Immature natural killer cell (primary cell): ENCODE measurements around the gene RTN4RL1. TPM values are rescaled to one million over a fixed set of nuclear protein-coding genes. Genes with fewer than 3 reads are reported as not detected.

Experiments
- DNase-seq, 3 donors: peaks; one replicate each; pipeline ENCODE4 v3.0.0; 2022; ENCODE audit warnings: mixed read lengths in 1 of 3
- H3K27ac Mint-ChIP-seq, 6 donors: one replicate each; pipeline ENCODE4 v1.8.0; 2020; ENCODE audit warnings: mixed read lengths in 6 of 6, mild to moderate bottlenecking in 5 of 6, inconsistent platforms in 4 of 6, moderate library complexity in 3 of 6
- H3K27me3 Mint-ChIP-seq, 3 donors: one replicate each; pipeline ENCODE4 v1.8.0; 2020 to 2021; ENCODE audit warnings: low read depth in 3 of 3, mild to moderate bottlenecking in 3 of 3, mixed read lengths in 3 of 3, moderate library complexity in 3 of 3, inconsistent platforms in 1 of 3
- H3K36me3 Mint-ChIP-seq, 3 donors: one replicate each; pipeline ENCODE4 v1.8.0; 2020; ENCODE audit warnings: mixed read lengths in 3 of 3, inconsistent platforms in 2 of 3, mild to moderate bottlenecking in 2 of 3
- H3K4me1 Mint-ChIP-seq, 2 donors: one replicate each; pipeline ENCODE4 v1.8.0; 2020; ENCODE audit warnings: inconsistent platforms in 2 of 2, mild to moderate bottlenecking in 2 of 2, mixed read lengths in 2 of 2, moderate library complexity in 1 of 2
- H3K4me3 Mint-ChIP-seq, 5 donors: one replicate each; pipeline ENCODE4 v1.8.0; 2020; ENCODE audit warnings: mild to moderate bottlenecking in 5 of 5, mixed read lengths in 5 of 5, inconsistent platforms in 3 of 5, moderate library complexity in 3 of 5
- H3K9me3 Mint-ChIP-seq, 6 donors: one replicate each; pipeline ENCODE4 v1.8.0; 2020; ENCODE audit warnings: mild to moderate bottlenecking in 6 of 6, mixed read lengths in 6 of 6, inconsistent platforms in 4 of 6, moderate library complexity in 3 of 6
- polyA plus RNA-seq, 3 donors: library from polyadenylated mRNA; unstranded; fragments of 300-500 nt; fragmentation: Illumina TruSeq; gene quantifications; one replicate each; pipeline ENCODE4 v1.2.3, GENCODE V29; 2021

The RTN4RL1 gene
- polyA plus RNA-seq, 3 donors from 2014 or later, result 0.37 TPM; not detected in 2

DNA sequence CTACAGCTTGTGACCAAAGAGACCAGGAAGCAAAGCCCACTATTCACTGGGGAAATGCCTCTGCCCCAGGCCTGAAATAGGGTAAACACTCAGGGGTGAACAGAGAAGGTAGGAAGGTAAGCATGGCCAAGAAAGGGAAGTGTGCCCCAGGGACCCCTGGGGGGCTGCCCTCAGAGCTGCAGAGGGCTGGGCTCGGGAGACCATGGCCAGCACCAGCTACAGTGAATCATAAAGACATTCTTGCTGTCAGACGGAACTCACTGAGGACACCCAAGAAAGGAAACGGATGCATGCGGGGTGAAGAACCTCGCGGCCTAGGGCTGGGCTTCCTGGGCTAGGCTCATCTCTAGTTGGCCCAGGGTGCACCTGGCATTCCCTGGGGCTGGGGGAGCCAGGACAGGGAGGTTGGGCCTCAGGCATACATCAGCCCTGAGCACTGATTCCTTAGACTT is 39.4 kb upstream of the RTN4RL1 start:
- Mint-ChIP-seq H3K27me3 (peaks cover 8 to 10% (median 8%) of the 10 kb centered on the region in 3 donors), H3K4me1 (peaks cover 31 to 75% of the 10 kb centered on the region in 2 donors), H3K4me3 (peak overlapping the region in 1 of 5 donors; percentile 44), H3K9me3 (no peaks in the 10 kb centered on the region), H3K27ac (peak overlapping the region; percentile 43 to 87 (median 81)), H3K36me3 (peaks cover 10 to 28% (median 22%) of the 10 kb centered on the region in 3 donors)
- DNase-seq, result no peak

DNA sequence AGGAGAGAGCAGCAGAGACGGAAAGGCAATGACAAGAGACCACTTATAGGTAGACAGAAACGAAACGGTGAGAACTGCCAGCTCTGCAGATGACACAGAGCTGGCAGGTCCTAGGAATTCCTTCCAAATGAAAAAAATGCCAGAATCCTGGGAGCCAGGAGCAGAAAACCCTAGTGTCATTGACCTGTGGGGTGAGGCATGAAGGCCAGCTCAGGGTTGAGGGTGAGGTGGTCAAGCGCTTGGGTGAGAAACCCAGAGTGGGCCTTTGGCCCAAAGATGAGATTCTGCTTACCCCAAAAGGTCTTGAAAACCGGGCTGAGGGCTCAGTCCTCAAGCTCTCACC is 39.0 kb upstream of the RTN4RL1 start:
- DNase-seq, result no peak
- no peak overlapping the region for H3K4me3 Mint-ChIP-seq
- H3K36me3 Mint-ChIP-seq, result peaks cover 13 to 27% (median 22%) of the 10 kb centered on the region in 3 donors
- peak overlapping the region; percentile 43 to 81 (median 68) for H3K27ac Mint-ChIP-seq
- H3K4me1 Mint-ChIP-seq, result peaks cover 34 to 78% of the 10 kb centered on the region in 2 donors
- H3K27me3 Mint-ChIP-seq, result peaks cover 10 to 12% (median 11%) of the 10 kb centered on the region in 3 donors
- no peaks in the 10 kb centered on the region for H3K9me3 Mint-ChIP-seq

DNA sequence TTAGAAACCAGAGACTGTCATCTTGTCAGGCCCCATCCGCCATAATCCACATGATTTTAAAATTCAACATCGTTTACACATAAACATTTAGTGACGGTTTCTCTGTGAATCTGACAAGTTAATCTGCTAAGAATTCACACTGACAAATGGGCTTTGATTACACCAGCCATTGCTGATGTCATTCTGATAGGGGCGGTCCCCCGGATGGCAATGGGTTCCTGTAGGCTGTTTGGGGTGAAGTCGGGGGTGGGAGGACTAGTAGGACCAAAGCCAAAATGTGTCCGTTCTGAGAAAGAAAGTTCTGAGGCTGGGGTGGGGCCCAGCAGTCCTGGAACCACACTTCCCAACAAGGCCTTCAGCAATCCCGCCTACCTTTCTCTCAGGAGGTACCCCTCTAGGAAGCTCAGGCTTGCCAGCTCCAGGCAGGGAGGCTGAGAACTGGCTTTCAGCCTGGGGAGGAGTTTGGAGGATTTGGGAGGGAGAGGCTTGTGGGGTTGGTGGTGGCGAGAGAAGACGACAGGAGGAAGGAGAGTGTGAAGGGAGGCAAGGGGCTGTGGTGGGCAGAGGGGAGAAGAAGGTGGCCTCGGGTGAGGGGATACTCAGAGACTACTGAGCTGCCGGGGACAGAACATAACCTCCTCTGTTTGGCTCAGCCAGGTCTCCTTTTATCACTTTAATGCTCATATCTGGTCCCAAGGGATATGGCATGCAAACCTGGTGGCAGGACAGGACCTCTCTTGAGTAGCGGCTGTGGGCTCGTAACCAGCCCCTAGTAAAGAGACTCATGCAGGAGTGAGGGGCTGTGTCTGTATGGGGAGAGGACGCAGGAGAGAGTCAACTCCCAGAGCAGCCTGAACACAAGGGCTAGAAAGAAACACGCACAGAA is 38.4 kb upstream of the RTN4RL1 start:
- Mint-ChIP-seq H3K9me3 (no peaks in the 10 kb centered on the region), H3K27ac (peak overlapping the region; percentile 51 to 81 (median 63)), H3K27me3 (peaks cover 11 to 12% (median 12%) of the 10 kb centered on the region in 3 donors), H3K4me1 (peaks cover 34 to 78% of the 10 kb centered on the region in 2 donors), H3K4me3 (peak overlapping the region in 1 of 5 donors; percentile 42), H3K36me3 (peaks cover 13 to 24% (median 22%) of the 10 kb centered on the region in 3 donors)
- no peak for DNase-seq

DNA sequence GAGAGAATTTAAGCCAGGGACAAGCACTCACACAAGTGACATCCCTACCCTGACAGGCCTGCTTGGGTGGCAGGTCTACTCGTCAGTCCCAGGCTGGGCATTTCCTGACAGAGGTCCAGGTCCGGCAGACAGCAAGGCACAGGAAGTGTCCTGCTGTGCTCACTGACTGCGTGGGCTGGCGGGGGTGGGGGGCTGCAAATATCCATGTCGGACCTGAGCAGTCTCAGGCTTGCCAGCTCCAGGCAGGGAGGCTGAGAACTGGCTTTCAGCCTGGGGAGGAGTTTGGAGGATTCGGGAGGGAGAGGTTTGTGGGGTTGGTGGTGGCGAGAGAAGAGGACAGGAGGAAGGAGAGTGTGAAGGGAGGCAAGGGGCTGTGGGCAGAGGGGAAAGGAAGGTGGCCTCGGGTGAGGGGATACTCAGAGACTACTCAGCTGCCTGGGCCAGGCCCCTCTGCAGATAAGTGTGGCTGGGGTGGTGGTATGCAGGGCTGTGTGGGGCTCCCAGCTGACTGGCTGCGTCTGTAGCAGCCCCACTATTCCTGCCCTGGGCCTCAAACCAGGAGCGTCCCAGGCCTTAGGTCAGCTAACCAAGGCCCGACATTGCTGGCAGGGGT is 37.5 kb upstream of the RTN4RL1 start:
- peaks cover 14 to 17% (median 17%) of the 10 kb centered on the region in 3 donors for H3K27me3 Mint-ChIP-seq
- H3K27ac Mint-ChIP-seq, result peak overlapping the region in 3 of 6 donors; percentile 23 to 77 (median 73)
- DNase-seq, result no peak
- peak overlapping the region in 1 of 5 donors; percentile 27 for H3K4me3 Mint-ChIP-seq
- no peaks in the 10 kb centered on the region for H3K9me3 Mint-ChIP-seq
- peaks cover 36 to 73% of the 10 kb centered on the region in 2 donors for H3K4me1 Mint-ChIP-seq
- H3K36me3 Mint-ChIP-seq, result peaks cover 13 to 24% (median 22%) of the 10 kb centered on the region in 3 donors

DNA sequence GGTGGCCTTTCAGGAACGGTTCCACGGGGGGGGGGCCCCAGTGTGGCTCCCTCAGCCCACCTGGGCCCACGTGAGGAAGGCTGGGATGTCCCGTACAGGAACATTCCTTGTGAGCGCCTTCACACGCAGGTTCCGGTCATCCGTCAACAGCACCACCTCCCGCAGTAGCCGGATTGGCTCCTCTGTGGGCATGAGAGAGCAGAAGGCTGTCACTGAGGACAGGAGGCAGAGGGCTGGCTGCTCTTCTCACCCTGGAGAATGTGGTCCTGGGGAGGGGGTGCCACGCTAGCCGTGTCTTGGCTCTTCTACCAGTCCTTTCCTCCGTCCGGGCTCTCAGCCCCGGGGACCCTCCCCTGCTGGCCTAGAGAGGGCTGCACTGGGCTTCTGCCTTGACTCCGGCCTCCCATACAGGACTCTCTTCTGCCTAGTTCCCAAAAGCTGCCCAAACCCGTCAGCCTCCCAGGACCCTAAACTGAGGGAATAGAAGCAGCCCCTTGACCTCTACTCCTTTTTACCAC is 36.4 kb upstream of the RTN4RL1 start:
- no peak for DNase-seq
- Mint-ChIP-seq H3K4me1 (peaks cover 38 to 63% of the 10 kb centered on the region in 2 donors), H3K27me3 (peaks cover 12 to 19% (median 16%) of the 10 kb centered on the region in 3 donors), H3K9me3 (no peaks in the 10 kb centered on the region), H3K36me3 (peaks cover 13 to 23% (median 22%) of the 10 kb centered on the region in 3 donors), H3K4me3 (no peak overlapping the region), H3K27ac (no peak overlapping the region)

DNA sequence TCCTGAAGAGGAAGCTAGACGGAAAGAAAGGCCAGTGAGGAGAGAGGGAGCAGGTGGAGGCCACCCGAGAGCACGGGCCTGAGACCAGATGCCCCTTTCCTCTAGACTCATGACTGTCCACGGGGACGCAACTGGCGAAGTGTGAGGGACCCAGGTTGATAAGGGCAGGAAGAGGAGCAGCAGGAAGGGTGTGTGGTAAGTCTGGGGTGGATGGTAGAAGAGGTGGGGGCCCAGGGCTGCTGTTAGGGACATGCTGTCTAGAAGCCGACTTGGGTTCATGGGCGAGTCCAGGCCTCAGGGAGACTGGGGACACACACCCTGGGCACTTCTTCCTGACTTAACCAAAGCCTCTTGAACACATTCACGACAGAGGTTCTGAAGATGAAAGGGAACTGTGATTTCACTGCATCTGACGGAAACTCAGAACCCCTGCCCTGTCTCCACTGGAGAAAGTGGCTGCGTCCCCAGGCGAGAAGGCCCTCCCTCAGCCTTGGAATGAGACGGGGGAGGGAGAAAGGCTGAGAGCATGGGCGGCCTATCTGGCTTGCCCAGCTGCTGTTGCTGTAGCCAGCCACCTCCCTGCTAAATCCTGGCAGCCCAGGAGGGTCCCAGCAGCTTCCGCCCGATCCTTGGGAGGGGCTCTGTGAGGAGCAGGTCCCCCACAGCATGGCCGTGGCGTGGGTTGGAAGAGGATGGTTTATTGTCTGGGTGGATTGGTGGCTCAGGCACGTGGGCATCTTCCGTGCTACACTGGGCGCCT is 35.7 kb upstream of the RTN4RL1 start:
- Mint-ChIP-seq H3K36me3 (peaks cover 7 to 18% (median 17%) of the 10 kb centered on the region in 3 donors), H3K9me3 (no peaks in the 10 kb centered on the region), H3K27me3 (peaks cover 12 to 21% (median 16%) of the 10 kb centered on the region in 3 donors), H3K27ac (peak overlapping the region in 4 of 6 donors; percentile 5 to 64 (median 29)), H3K4me3 (peak overlapping the region in 3 of 5 donors; percentile 3 to 25 (median 13)), H3K4me1 (peaks cover 38 to 56% of the 10 kb centered on the region in 2 donors)
- no peak for DNase-seq

DNA sequence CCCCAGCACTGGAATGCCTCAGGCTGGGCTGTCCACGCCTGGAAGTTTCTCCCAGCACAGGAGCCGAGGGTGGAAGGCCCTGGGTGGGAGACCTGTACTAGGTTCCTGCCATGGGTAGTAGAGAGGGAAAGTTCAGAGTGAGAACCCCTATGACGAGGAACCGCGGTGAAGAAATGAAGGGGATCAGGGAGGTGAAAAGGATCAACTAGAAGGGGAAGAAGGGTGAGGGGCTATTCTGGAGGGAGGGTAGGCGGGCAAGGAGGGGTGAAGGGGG is 35.2 kb upstream of the RTN4RL1 start:
- no peak for DNase-seq
- Mint-ChIP-seq H3K27ac (peak overlapping the region in 4 of 6 donors; percentile 5 to 64 (median 29)), H3K9me3 (no peaks in the 10 kb centered on the region), H3K4me1 (peaks cover 38 to 51% of the 10 kb centered on the region in 2 donors), H3K36me3 (peaks cover 7 to 18% (median 17%) of the 10 kb centered on the region in 3 donors), H3K4me3 (peak overlapping the region in 2 of 5 donors; percentile 3 to 13), H3K27me3 (peaks cover 12 to 21% (median 16%) of the 10 kb centered on the region in 3 donors)

DNA sequence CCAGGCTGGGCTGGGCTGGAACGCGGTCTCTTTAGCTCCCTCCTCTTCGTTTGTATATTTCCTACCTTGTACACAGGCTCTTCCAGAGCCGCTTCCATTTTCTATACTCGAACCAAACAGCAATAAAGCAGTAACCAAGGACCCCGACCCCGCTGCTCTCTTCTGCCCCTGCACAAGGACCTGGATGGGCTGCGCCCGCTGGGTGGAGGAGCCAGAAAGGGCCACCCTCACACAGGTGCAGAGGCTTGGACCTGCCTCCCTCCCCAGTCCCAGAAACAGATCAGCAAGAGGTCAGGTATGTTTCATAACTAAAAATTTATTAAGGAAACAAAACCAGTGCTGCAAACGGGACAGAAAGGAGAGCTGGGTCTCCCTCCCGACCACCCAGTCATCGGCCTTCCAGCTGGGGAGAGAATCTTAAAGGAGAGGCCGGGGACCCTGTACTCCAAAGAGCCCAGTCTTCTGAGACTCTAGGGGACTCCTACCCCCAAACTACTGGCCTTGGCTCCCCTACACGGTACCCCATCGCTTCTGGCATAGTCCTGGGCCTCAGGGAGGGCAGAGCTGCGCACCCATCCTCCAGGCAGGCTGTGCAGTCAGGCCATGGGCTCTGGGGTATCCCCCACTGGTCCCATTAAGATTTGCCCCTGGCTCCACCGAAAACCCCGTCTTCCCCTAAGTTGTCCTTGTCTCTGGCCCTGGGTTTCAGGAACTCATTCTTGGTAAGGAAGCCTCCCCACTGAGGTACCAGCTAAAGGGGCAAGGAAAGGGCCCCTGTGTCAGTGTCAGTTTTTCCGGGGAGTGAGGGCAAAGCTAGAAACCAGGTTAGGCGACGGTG is 34.6 kb upstream of the RTN4RL1 start:
- DNase-seq, result no peak
- Mint-ChIP-seq H3K4me1 (peaks cover 36 to 45% of the 10 kb centered on the region in 2 donors), H3K27me3 (peaks cover 13 to 22% (median 16%) of the 10 kb centered on the region in 3 donors), H3K36me3 (peaks cover 7 to 15% (median 15%) of the 10 kb centered on the region in 3 donors), H3K9me3 (no peaks in the 10 kb centered on the region), H3K27ac (peak overlapping the region in 4 of 6 donors; percentile 45 to 69 (median 57)), H3K4me3 (peak overlapping the region; percentile 50 to 63 (median 53))

DNA sequence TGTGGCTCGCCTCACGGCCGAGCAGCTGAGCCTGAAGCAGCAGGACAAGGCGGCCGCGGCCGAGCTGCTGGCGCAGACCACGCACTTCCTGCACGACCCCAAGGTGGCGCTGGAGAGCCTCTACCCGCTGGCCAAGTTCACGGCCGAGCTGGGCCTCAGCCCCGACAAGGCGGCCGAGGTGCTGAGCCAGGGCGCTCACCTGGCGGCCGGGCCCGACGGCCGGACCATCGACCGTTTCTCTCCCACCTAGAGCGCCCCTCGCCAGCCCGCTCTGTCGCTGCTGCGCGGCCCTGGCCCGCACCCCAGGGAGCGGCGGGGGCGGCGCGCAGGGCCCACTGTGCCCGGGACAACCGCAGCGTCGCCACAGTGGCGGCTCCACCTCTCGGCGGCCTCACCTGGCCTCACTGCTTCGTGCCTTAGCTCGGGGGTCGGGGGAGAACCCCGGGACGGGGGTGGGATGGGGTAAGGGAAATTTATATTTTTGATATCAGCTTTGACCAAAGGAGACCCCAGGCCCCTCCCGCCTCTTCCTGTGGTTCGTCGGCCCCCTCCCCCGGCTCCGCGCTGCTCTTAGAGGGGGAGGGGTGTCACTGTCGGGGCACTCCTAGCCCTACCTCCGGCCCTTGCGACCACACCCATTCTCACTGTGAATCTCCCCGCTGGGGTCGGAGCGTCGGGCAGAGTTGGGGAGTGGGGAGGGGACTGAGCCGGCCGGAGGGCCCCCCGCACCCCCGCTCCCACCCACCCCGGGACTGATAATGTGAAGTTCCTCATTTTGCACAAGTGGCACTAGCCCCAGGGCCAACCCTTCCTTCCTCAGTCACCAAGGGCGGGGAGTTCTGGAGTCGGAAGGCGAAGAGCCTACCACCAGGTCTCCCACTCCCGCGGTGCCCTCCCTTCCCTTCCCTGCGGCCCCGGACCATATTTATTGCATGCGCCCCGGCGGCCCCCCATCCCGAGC is 33.7 kb upstream of the RTN4RL1 start:
- Mint-ChIP-seq H3K9me3 (no peaks in the 10 kb centered on the region), H3K4me3 (peak overlapping the region; percentile 40 to 68 (median 53)), H3K4me1 (peaks cover 36 to 37% of the 10 kb centered on the region in 2 donors), H3K36me3 (peaks cover 7 to 10% (median 9%) of the 10 kb centered on the region in 3 donors), H3K27me3 (peaks cover 19 to 31% (median 19%) of the 10 kb centered on the region in 3 donors), H3K27ac (peak overlapping the region in 3 of 6 donors; percentile 45 to 69 (median 62))
- DNase-seq, result peak; percentile 73 to 77 (median 74)

DNA sequence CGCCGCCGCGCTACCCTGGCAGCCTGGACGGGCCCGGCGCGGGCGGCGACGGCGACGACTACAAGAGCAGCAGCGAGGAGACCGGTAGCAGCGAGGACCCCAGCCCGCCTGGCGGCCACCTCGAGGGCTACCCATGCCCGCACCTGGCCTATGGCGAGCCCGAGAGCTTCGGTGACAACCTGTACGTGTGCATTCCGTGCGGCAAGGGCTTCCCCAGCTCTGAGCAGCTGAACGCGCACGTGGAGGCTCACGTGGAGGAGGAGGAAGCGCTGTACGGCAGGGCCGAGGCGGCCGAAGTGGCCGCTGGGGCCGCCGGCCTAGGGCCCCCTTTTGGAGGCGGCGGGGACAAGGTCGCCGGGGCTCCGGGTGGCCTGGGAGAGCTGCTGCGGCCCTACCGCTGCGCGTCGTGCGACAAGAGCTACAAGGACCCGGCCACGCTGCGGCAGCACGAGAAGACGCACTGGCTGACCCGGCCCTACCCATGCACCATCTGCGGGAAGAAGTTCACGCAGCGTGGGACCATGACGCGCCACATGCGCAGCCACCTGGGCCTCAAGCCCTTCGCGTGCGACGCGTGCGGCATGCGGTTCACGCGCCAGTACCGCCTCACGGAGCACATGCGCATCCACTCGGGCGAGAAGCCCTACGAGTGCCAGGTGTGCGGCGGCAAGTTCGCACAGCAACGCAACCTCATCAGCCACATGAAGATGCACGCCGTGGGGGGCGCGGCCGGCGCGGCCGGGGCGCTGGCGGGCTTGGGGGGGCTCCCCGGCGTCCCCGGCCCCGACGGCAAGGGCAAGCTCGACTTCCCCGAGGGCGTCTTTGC is 32.8 kb upstream of the RTN4RL1 start:
- Mint-ChIP-seq H3K36me3 (peaks cover 7 to 8% (median 7%) of the 10 kb centered on the region in 3 donors), H3K27ac (peak overlapping the region in 1 of 6 donors; percentile 61), H3K4me3 (peak overlapping the region in 4 of 5 donors; percentile 40 to 68 (median 54)), H3K4me1 (peaks cover 33 to 38% of the 10 kb centered on the region in 2 donors), H3K9me3 (no peaks in the 10 kb centered on the region), H3K27me3 (peaks cover 24 to 40% (median 27%) of the 10 kb centered on the region in 3 donors)
- no peak for DNase-seq

DNA sequence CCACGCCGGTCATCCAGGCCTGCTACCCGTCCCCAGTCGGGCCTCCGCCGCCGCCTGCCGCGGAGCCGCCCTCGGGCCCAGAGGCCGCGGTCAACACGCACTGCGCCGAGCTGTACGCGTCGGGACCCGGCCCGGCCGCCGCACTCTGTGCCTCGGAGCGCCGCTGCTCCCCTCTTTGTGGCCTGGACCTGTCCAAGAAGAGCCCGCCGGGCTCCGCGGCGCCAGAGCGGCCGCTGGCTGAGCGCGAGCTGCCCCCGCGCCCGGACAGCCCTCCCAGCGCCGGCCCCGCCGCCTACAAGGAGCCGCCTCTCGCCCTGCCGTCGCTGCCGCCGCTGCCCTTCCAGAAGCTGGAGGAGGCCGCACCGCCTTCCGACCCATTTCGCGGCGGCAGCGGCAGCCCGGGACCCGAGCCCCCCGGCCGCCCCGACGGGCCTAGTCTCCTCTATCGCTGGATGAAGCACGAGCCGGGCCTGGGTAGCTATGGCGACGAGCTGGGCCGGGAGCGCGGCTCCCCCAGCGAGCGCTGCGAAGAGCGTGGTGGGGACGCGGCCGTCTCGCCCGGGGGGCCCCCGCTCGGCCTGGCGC is 32.1 kb upstream of the RTN4RL1 start:
- H3K9me3 Mint-ChIP-seq, result no peaks in the 10 kb centered on the region
- peaks cover 6 to 8% (median 7%) of the 10 kb centered on the region in 3 donors for H3K36me3 Mint-ChIP-seq
- H3K4me3 Mint-ChIP-seq, result no peak overlapping the region
- peaks cover 25 to 41% (median 28%) of the 10 kb centered on the region in 3 donors for H3K27me3 Mint-ChIP-seq
- peaks cover 29 to 36% of the 10 kb centered on the region in 2 donors for H3K4me1 Mint-ChIP-seq
- DNase-seq, result no peak
- H3K27ac Mint-ChIP-seq, result no peak overlapping the region
